VCaP (cell line): ENCODE measurements around the gene MYO1D.

Experiments used
- H3K27ac ChIP-seq: fragments of 450-650 bp; 2 replicates; pipeline ENCODE4 v1.5.1; 2017
- TF ChIP-seq, protein P1 (sequence below): fragments of 450-650 bp; conservative IDR thresholded peaks from 2 replicates; pipeline ENCODE4 v1.5.1; 2017; ENCODE audit warnings: mild to moderate bottlenecking, moderate library complexity

The MYO1D gene

DNA sequence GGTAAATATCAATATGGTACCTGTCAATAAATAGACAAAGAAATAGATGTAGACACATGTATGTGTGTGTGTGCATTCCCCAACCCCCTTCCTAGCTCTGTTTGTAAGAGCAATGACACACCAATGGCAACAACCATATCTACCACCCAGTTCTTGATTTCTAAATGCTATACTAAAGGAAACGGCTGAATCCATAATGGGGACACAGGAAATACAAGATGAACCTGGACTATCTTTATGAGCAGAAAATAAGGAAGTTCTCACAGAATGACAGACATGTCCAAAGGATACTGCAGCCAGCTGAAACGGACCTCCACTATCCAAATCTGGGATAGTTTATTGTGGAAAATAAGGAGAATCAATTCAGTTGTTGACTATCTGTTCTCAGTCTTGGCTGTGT lies 75.3 kb downstream of the MYO1D start:
- no peak overlapping the region for H3K27ac ChIP-seq
- TF ChIP-seq, protein P1, sequence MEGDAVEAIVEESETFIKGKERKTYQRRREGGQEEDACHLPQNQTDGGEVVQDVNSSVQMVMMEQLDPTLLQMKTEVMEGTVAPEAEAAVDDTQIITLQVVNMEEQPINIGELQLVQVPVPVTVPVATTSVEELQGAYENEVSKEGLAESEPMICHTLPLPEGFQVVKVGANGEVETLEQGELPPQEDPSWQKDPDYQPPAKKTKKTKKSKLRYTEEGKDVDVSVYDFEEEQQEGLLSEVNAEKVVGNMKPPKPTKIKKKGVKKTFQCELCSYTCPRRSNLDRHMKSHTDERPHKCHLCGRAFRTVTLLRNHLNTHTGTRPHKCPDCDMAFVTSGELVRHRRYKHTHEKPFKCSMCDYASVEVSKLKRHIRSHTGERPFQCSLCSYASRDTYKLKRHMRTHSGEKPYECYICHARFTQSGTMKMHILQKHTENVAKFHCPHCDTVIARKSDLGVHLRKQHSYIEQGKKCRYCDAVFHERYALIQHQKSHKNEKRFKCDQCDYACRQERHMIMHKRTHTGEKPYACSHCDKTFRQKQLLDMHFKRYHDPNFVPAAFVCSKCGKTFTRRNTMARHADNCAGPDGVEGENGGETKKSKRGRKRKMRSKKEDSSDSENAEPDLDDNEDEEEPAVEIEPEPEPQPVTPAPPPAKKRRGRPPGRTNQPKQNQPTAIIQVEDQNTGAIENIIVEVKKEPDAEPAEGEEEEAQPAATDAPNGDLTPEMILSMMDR = no peak

DNA sequence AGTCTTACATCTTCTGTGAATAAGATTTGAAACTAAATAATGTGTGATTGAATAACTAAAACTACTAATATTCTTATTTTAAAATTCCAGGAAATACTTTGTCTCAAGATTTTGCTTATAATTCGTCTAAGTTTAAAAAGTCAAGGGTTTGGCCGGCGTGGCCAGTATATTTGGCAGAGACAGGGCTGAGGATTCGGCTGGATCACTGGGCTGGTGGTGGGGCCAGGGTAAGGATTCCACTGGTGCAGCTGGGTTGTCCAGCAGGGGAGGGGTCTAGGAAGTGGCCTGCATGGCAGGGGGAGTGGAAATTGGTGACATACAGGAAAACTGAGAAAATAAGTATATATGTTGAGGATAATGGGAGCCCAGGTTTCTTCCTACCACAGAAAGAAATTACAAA lies 75.7 kb downstream of the MYO1D start:
- TF ChIP-seq, protein P1 = no peak
- H3K27ac ChIP-seq = no peak overlapping the region

DNA sequence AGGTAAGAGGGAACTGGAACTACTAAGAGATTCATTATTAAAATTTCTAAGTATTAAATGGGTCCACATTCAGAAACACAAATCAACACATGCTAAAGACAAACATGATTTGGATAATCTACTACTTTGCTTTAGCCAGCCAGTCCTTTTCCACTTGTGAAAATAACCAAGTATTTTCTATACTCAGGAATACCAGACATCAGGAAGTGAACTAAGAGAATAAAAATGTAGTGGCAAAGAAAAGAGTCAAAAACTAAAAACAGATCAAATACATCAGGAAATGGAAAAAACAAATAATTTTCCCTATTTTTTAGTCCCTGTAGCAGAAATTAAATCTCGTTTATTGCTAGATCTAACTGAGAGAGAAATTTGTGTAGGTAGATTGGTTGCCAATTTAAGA lies 78.0 kb downstream of the MYO1D start:
- TF ChIP-seq, protein P1 = no peak
- no peak overlapping the region for H3K27ac ChIP-seq

DNA sequence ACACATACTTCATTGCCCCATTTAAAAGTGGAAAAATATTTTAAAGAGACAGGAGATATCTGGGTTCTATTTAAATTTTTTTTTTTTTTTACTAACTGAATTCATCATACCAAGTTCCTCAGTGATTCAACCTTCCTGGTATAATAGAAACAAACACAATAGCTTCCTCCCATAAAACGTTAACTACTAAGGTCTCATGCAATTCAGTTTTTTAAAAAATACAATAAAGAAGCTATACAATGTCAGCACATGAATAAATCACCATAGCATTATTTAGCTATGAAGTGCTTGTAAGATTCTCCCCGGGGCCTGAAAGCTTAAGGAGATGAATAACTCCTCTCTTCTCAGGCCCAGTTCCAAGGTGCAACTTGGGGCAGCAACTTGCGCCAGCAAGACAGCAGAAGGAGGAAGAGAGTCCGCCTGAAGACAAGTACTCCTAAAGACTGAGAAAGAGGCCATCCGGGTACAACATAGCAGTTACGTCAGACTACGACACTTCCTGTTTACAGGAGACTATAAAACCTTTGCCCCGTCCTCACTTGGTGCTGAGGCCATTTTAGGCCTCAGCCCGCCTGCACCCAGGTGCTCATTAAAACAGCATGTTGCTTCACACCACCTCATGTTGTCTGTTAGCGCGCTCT lies 81.5 kb downstream of the MYO1D start:
- no peak overlapping the region for H3K27ac ChIP-seq

DNA sequence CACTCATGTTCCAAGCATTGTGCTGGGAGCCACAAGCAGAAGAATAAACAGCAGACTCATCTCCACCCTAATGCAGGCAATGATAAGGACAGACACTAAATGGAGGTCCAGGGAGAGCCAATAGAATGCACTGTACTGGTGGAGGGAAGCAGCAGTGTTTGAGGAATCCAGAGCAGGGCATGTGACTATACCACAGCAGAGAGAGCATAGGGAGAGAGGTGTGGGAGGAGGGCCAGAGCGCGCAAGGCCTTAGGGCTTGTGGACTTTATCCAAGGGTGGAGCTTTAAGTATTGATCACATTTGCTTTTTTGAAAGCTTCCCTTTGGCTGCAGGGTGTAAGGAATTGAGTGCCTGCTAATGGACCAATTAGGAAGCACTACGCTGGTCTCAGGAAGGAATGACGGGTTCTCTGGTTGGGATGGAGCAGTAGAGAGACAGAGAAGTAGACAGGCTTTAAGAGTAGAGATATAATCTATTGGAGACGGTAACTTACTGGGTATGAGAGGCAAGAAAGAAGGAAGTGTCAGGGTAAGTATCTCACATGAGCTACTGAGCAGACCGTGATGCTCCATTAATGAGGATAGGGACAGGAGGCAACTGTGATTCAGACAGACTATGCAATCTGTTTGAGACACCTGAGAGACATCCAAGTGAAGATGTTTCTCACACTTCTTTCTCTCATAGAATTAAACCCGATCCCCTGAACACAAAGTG lies 82.2 kb downstream of the MYO1D start:
- H3K27ac ChIP-seq = no peak overlapping the region
- TF ChIP-seq, protein P1 = no peak

More for the DNA sequence above, 81.5 kb downstream of the MYO1D start:
- TF ChIP-seq, protein P1 = no peak

DNA sequence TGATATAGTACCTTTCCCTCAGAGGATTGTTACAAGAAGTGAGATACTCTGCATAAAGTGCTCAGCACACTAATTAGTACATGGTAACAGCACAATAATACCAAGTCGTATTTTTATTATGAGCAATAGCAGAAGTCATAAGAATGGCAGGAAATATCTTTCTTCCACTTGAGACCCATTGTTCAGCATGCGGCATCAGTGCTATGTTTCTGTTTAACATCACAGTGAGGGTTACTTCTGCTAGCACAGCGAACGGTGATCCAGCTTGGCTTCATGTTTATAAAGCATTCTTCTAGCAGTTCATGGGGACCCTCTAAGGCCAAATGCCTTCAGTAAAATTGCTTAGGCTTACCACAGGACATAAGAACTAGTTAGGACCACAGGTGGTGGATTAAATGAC lies 83.1 kb downstream of the MYO1D start:
- TF ChIP-seq, protein P1 = no peak
- H3K27ac ChIP-seq = no peak overlapping the region

DNA sequence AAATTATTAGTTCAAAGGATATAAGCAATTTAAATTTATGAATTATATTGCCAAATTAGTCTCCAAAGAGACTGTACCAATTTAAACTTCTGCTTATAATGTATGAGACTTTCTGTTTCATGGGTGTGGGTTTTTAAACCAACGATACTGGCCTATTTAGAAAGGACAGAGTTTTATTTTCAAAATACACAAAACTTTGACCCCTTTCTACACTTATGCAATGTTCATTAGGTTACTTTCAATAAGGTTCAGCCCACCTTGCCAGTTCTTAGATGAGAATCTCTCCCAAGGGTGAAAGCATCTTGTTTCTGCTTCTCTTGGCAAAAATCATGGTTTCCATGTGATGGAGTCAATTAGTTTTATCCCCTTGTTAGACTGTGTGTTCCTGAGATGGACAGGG lies 84.7 kb downstream of the MYO1D start:
- H3K27ac ChIP-seq = no peak overlapping the region
- TF ChIP-seq, protein P1 = no peak
